ENCODE results near the gene COPS8. TPM values are rescaled to one million over a fixed set of nuclear protein-coding genes. Genes with fewer than 3 reads are reported as not detected.

Gene COPS8
- total and polyA plus RNA-seq, 2 of the 8 experiments (the other 6 are each of a cell fraction or from before 2014, with no cell fraction given), result 59.3 to 67.5 TPM

GRCh38 chr2:237129625-237130263 is 44.1 kb downstream of the COPS8 start (continued):
- no peak for TF ChIP-seq CHD7 (IDR thresholded peaks at IDR 0.05; ENCODE audit: insufficient replicate concordance, low read length)
- no peak for TF ChIP-seq BACH1 (IDR thresholded peaks at IDR 0.05; ENCODE audit: low read length)
- no peak for TF ChIP-seq JUN (IDR thresholded peaks at IDR 0.05; ENCODE audit: low read depth, low read length)
- no peak for TF ChIP-seq SP1 (IDR thresholded peaks at IDR 0.05; ENCODE audit: low read depth, low read length)
- TF ChIP-seq YY1 (IDR thresholded peaks at IDR 0.05; ENCODE audit: low read depth, low read length), result no peak
- no peak for TF ChIP-seq CHD1 (IDR thresholded peaks at IDR 0.05; ENCODE audit: low read depth, low read length)
- TF ChIP-seq SP4 (IDR thresholded peaks at IDR 0.05; ENCODE audit: low read length), result no peak
- no peak for TF ChIP-seq KDM5A (IDR thresholded peaks at IDR 0.05; ENCODE audit: low read length)
- TF ChIP-seq EP300 (IDR thresholded peaks at IDR 0.05; ENCODE audit: borderline replicate concordance in 1 of 2, low read depth in 2 of 2, low read length in 2 of 2), result no peak
- no peak for TF ChIP-seq SAP30 (IDR thresholded peaks at IDR 0.05; ENCODE audit: insufficient read depth, insufficient replicate concordance, low read length)
- no peak for TF ChIP-seq SUZ12 (IDR thresholded peaks at IDR 0.05; ENCODE audit: low read length)

Measured in H1 (cell line).